Stimulated activated CD4-positive, alpha-beta T cell treated with anti-CD3 and anti-CD28 coated beads, Interleukin-4, amount 100 ng/mL, for 24 hours (primary cell): ENCODE results near the gene IDE.
"Not testable (repeated sequence)": the region's sequence is repeated elsewhere in the genome, so short reads cannot be mapped to it uniquely, and the experiment has no call there.

Experiments
- DNase-seq: peaks from one replicate; pipeline ENCODE4 v3.0.0-alpha.2; 2020

IDE gene

DNA sequence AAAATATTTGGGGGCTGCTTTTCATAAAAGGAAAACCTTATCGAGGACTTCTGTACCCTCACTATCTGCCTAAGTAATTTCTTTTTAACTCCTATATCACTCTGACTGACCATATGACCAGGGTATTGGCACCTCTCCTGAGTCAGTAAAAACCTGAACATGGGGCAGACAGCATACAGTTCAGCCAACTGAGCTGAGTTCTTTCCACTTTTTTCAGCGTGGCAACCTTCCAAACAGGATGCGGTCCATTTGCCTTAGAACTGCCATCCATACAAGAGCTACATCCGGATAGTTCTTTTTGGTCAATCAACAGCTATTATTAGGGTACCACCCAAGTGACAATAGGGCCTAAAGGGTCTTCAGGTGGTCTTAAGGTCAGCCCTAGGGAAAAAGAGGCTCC lies 160.4 kb downstream of the IDE start:
- no peak for DNase-seq

DNA sequence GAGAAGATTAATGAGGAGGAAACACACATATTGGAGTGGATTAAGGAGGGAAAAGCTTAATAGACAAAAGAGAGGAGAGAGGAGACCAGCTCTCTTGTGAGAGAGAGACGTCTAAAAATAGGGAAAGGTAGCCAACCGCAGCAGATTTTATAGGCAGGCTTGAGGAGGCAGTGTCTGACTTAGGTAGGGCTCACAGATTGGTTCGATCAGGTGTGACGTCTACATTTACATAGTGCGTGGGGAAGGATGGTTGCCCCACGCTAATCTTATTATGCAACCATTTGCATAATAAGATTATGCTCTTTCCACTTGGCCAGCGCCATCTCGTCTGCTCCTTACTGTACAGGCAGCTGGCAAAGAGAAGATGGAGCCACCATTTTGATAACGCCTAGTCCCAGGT lies 160.9 kb downstream of the IDE start:
- DNase-seq, result no peak

DNA sequence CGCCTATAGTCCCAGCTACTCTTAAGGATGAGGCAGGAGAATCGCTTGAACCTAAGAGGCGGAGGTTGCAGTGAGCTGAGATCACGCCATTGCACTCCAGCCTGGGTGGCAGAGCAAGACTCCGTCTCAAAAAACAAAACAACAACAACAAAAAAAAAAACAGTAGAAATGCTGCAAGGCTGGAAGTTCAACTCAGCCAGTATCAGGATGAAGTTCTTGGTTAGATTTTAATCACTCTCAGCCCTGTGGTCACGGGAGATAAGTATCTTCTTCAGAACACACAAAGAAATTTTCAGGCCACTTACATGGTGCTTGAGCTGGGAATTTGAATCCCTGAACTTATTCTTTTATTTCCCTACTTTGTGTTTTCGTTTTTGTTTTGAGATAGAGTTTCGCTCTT lies 162.5 kb downstream of the IDE start:
- DNase-seq, result no peak

DNA sequence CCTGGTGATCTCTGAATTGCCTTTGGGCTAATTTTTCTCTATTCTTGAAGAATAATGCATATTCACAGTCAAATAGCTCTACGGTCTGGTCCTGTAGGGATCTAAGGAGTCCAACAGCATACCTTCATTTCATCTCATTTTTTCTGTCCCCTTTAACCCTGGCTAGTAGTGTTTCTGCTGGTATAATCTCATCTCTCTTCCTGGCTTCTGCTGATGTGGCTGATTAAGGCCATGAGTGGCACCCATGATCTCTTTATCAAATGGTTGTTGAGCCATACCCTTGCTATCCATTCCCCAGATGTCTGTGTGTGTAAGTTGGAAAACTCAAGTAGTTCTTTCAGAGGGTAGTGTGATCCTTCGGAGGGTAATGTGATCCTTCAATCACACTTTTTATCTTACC lies 163.4 kb downstream of the IDE start:
- no peak for DNase-seq

DNA sequence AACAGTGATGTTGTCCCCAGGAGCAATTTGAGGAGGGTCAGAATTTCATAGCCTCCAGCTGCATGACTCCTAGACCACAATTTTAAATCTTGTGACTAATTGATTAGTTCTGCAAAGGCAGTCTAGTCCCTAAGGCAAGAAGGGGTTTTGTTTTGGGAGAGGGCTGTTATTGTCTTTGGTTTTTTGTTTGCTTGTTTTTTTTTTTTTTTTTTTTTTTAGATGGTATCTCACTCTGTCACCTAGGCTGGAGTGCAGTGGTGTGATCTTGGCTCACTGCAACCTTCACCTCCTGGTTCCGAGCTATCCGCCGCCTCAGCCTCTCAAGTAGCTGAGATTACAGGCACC lies 165.9 kb downstream of the IDE start:
- no peak for DNase-seq

DNA sequence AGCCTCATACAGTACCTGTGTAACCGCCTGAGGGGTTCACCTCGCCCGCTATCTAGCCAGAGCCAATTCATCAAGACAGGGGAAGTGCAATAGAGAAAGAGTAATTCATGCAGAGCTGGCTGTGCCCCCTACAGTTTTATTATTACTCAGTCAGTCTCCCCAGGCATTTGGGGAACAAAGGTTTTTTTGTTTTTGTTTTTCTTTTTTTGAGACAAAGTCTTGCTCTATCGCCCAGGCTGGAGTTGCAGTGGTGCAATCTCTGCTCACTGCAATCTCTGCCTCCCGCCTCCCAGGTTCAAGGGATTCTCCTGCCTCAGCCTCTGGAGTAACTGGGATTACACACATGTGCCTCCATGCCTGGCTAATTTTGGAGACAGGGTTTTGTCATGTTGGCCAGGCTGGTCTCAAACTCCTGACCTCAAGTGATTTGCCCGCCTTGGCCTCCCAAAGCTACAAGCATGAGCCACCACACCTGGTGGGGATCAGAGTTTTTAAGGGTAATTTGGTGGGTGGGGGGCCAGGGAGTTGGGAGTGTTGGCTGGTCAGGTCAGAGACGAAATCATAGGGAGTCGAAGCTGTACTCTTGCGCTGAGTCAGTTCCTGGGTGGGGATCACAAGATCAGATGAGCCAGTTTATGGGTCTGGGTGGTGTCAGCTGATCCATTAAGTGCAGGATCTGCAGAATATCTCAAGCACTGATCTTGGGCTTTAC lies 166.4 kb downstream of the IDE start:
- no peak for DNase-seq

DNA sequence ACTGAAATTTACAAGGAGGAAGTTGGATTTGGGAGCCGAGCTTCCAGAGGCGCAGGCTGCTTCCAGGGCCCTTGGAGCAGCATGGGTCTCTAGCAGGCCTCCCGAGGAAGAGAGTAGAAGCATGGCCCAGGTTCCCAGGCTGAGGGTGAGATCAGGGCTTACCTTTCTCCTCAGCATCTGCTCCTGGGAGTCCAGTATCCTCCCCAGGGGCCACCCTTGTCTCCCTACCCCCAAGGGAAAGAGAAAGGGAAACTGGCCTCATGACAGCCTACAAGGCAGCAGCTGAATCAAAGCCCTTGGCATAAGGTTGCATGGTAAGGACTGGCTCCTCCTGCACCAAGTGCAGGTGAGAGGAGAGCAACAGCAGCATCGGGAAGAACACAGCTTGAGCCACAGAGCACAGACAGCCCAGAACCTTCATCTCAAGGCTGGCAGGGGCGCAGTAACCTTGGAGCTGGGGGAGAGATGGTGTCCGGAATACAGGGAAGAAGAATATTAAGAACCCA lies 168.4 kb downstream of the IDE start:
- DNase-seq, result no peak

DNA sequence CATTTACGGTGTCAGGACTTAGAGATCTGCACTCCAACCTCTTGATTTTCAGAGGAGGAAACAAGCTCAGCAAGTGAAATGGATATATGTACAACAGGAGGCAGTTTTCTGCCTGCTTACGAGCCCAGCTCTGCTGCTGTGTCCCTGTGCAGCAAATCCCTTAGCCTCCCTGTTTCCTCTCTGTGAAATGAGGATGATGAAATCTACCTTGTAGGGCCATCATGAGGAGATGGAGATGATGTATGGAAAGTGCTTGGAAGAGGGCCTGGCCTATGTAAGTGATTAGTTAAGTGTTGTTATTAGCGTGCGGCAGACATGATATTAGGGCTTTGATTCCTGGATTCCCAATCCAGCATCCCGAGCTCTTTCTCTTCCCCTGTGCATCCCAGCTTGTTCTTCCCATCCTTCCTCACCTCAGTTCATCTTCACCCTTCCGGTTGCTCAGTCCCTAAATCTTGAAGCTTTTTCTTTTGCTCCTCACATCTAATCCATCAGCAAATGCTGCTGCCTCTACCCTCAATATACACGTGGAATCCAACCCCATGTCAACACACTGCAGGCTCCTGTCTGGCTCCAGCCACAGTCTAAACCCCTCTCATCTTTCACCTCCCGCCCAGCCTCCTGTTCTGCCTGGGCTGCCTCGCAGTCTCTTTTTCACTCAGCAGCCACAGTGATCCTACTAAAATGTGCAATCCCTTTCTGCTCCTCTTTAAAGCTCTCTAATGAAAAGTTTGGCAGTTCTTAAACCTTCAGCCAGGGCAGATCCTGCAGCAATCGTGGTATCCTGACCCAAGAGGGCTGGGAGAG lies 169.1 kb downstream of the IDE start:
- DNase-seq, result no peak

DNA sequence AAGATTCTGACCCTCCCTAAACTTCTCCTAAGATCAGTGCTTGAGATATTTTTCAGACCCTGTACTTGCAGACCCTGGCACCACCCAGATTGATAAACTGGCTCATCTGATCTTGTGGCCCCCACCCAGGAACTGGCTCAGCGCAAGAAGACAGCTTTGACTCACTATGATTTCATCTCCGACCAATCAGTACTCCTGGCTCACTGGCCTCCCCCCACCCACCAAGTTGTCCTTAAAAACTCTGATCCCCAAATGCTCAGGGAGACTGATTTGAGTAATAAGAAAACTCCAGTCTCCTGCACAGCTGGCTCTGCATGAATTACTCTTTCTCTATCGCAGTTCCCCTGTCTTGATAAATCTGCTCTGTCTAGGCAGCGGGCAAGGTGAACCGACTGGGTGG lies 171.7 kb downstream of the IDE start:
- not testable (repeated sequence) for DNase-seq
